ENCODE data around the gene ASCL1. TPM values are rescaled to one million over a fixed set of nuclear protein-coding genes. Genes with fewer than 3 reads are reported as not detected.

ASCL1 gene
- total RNA-seq, 1 donor from 2014 or later: not detected

DNA sequence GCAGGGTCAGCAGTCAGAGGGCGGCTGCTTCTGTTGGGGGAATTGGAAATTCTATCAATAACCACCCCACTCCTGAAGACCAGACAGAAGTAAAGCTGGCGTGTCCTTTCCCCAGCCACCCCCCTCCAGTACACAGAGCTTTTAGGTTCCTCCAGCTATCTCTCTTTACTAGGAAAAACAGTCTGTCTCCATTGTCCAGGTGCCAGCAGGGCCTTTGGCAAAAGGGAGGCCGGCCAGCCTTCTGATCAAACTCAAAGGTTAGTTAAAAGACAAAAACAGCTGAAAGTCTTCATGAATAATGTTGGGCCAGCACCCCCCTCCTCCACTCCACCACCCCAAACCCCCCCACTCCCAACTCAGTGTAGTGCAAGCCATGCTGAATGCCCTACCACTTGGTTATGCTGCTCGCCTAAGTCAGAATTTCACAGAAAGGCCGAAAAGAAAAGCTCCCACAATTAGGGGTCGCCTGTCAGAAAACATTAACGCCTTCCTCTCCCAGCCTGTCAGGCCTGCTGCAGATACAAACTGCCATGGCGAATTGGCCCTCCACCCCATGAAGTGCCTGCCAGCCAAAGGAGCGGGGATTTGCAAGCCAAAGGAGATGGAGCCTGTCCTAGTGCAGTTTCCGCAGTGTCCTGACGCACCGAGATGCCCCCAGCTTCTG is 8.9 kb downstream of the ASCL1 start:
- Mint-ChIP-seq H3K4me1 (ENCODE audit: low read depth) (peaks cover 12% of the 10 kb centered on the region), H3K27me3 (ENCODE audit: low read depth) (peaks cover 75% of the 10 kb centered on the region), H3K36me3 (ENCODE audit: low read depth) (peaks cover 5% of the 10 kb centered on the region), H3K27ac (ENCODE audit: unreplicated experiment) (no peak overlapping the region), H3K9me3 (ENCODE audit: low read depth) (peaks cover 10% of the 10 kb centered on the region), H3K4me3 (ENCODE audit: unreplicated experiment) (no peak overlapping the region)
- DNase-seq (ENCODE audit: low spot score): no peak
- TF ChIP-seq, protein P1, sequence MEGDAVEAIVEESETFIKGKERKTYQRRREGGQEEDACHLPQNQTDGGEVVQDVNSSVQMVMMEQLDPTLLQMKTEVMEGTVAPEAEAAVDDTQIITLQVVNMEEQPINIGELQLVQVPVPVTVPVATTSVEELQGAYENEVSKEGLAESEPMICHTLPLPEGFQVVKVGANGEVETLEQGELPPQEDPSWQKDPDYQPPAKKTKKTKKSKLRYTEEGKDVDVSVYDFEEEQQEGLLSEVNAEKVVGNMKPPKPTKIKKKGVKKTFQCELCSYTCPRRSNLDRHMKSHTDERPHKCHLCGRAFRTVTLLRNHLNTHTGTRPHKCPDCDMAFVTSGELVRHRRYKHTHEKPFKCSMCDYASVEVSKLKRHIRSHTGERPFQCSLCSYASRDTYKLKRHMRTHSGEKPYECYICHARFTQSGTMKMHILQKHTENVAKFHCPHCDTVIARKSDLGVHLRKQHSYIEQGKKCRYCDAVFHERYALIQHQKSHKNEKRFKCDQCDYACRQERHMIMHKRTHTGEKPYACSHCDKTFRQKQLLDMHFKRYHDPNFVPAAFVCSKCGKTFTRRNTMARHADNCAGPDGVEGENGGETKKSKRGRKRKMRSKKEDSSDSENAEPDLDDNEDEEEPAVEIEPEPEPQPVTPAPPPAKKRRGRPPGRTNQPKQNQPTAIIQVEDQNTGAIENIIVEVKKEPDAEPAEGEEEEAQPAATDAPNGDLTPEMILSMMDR (IDR thresholded peaks at IDR 0.05): no peak

DNA sequence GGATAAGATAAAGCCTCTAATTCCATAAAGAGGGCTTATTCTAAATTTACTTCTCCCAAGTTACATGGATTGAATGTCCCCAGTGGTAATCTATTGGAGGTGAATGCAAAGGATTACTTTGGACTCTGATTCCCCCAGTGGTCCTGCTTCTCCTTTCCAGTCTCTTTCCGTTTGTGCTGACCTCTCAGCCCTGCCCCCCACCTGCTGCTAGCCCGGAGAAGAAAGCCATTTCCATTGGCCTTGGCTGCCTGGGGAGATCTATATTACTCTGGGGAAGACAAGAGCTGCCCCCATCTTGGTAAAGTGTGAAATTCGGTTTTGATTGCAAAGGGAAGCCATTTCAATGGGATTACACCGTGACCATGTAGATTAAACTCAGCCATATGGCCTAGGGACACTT is 13.3 kb downstream of the ASCL1 start:
- no peaks in the 10 kb centered on the region for H3K4me1 Mint-ChIP-seq (ENCODE audit: low read depth)
- TF ChIP-seq, protein P1 (IDR thresholded peaks at IDR 0.05): no peak
- peaks cover 42% of the 10 kb centered on the region for H3K27me3 Mint-ChIP-seq (ENCODE audit: low read depth)
- no peak overlapping the region for H3K27ac Mint-ChIP-seq (ENCODE audit: unreplicated experiment)
- DNase-seq (ENCODE audit: low spot score): no peak
- no peaks in the 10 kb centered on the region for H3K36me3 Mint-ChIP-seq (ENCODE audit: low read depth)
- H3K9me3 Mint-ChIP-seq (ENCODE audit: low read depth): no peaks in the 10 kb centered on the region
- no peak overlapping the region for H3K4me3 Mint-ChIP-seq (ENCODE audit: unreplicated experiment)

DNA sequence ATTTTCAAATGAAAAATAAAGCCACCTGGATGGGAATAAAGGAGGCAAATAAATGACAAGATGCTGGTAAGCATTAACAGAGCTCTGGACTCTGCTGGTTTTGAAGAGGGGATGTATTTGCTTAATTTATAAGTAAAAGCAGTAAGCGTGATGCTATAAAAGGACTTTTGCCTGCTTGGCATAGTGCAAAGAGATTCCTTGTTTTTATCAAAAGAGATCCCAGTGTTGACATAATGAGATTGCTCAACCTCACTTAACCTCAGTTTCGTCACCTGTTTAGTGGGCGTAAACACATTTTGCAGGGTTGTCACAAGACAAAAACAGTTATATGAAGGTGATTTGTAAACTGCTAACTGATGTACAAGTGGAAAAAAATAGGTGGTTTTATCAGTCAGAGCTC is 13.8 kb downstream of the ASCL1 start:
- TF ChIP-seq, protein P1 (IDR thresholded peaks at IDR 0.05): no peak
- H3K9me3 Mint-ChIP-seq (ENCODE audit: low read depth): no peaks in the 10 kb centered on the region
- H3K27me3 Mint-ChIP-seq (ENCODE audit: low read depth): peaks cover 38% of the 10 kb centered on the region
- no peak overlapping the region for H3K27ac Mint-ChIP-seq (ENCODE audit: unreplicated experiment)
- H3K36me3 Mint-ChIP-seq (ENCODE audit: low read depth): no peaks in the 10 kb centered on the region
- no peaks in the 10 kb centered on the region for H3K4me1 Mint-ChIP-seq (ENCODE audit: low read depth)
- no peak overlapping the region for H3K4me3 Mint-ChIP-seq (ENCODE audit: unreplicated experiment)
- no peak for DNase-seq (ENCODE audit: low spot score)

DNA sequence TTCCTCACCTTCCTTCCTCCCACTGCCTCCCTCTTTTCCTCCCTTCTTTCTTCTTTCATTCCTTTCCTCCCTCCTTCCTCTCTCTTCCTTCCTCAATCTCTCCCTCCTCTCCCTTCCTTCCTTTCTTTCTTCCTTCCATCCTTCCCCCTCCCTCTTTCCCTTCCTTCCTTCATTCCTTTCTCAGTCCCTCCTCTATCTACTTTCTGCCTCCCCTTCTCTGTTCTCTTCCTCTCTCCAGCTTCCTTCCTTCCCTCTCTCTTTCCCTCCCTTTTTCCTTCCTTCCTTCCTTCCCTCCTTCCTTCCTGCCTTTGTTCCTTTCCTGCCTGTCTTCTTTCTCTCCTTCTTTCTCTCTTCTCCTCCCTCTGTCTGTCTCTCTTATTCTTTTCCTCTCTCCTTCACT is 16.1 kb downstream of the ASCL1 start:
- no peak for DNase-seq (ENCODE audit: low spot score)
- TF ChIP-seq, protein P1 (IDR thresholded peaks at IDR 0.05): no peak
- Mint-ChIP-seq H3K4me1 (ENCODE audit: low read depth) (no peaks in the 10 kb centered on the region), H3K27ac (ENCODE audit: unreplicated experiment) (no peak overlapping the region), H3K9me3 (ENCODE audit: low read depth) (no peaks in the 10 kb centered on the region), H3K27me3 (ENCODE audit: low read depth) (peaks cover 24% of the 10 kb centered on the region), H3K36me3 (ENCODE audit: low read depth) (no peaks in the 10 kb centered on the region), H3K4me3 (ENCODE audit: unreplicated experiment) (no peak overlapping the region)

DNA sequence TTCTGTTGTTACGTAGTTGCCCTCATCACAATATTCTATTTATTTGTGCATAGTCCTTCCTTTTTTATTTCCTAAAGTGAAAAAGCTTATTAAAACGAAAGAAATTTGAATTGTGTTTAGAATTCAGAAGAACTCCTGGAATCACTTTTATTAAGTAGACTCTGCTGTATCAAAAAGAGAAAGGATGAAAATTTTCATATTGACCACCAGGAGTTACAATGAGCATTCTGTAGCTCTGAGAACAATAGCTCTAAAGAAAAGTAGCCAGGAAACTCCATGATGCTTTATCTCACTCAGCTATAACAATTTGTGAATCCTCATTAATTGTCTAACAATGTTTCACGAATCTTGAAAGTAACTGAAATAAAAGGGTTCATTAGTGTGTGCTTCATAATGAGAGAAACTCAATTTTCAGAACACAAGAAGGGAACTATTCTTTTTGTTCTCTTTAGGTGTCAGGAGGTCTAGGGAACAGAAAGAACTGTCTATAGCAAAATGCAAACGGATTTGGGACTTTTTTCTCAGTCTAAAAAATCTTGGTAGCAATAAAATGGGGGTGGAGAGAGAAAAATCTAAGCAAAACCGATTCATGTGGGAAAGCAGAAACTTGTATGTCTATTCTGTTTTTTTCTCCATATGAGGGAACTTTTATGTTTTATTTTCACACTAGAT is 19.3 kb downstream of the ASCL1 start:
- TF ChIP-seq, protein P1 (IDR thresholded peaks at IDR 0.05): no peak
- no peaks in the 10 kb centered on the region for H3K36me3 Mint-ChIP-seq (ENCODE audit: low read depth)
- peaks cover 14% of the 10 kb centered on the region for H3K27me3 Mint-ChIP-seq (ENCODE audit: low read depth)
- H3K27ac Mint-ChIP-seq (ENCODE audit: unreplicated experiment): no peak overlapping the region
- no peaks in the 10 kb centered on the region for H3K9me3 Mint-ChIP-seq (ENCODE audit: low read depth)
- no peak overlapping the region for H3K4me3 Mint-ChIP-seq (ENCODE audit: unreplicated experiment)
- DNase-seq (ENCODE audit: low spot score): no peak
- no peaks in the 10 kb centered on the region for H3K4me1 Mint-ChIP-seq (ENCODE audit: low read depth)
